ENCODE results near the gene FBLN2. TPM values are rescaled to one million over a fixed set of nuclear protein-coding genes. Genes with fewer than 3 reads are reported as not detected.
"Not testable (repeated sequence)": the region's sequence is repeated elsewhere in the genome, so short reads cannot be mapped to it uniquely, and the experiment has no call there.

Gene FBLN2
- polyA plus RNA-seq = 0.72 to 3.2 TPM (median 0.87 TPM) in 3 replicates
- 1.1 TPM for polyA plus RNA-seq (2011; ENCODE audit: low read depth)
- polyA plus RNA-seq (2011; cell fraction: cytosol; rRNA removed) = 0.15 and 0.61 TPM in 2 replicates
- polyA plus RNA-seq (2011; cell fraction: nucleus; rRNA removed) = 1.6 and 2.6 TPM in 2 replicates
- polyA plus RNA-seq (2012; ENCODE audit: low replicate concordance) = 1.2 and 2.6 TPM in 2 replicates
- 1.4 to 3.1 TPM (median 1.8 TPM) in 3 replicates for polyA minus RNA-seq
- 1.7 TPM for polyA minus RNA-seq (2011; cell fraction: cytosol; rRNA and poly(A)+ RNA removed)
- 3.2 and 3.7 TPM in 2 replicates for polyA minus RNA-seq (2011; cell fraction: nucleus; rRNA and poly(A)+ RNA removed)

DNA sequence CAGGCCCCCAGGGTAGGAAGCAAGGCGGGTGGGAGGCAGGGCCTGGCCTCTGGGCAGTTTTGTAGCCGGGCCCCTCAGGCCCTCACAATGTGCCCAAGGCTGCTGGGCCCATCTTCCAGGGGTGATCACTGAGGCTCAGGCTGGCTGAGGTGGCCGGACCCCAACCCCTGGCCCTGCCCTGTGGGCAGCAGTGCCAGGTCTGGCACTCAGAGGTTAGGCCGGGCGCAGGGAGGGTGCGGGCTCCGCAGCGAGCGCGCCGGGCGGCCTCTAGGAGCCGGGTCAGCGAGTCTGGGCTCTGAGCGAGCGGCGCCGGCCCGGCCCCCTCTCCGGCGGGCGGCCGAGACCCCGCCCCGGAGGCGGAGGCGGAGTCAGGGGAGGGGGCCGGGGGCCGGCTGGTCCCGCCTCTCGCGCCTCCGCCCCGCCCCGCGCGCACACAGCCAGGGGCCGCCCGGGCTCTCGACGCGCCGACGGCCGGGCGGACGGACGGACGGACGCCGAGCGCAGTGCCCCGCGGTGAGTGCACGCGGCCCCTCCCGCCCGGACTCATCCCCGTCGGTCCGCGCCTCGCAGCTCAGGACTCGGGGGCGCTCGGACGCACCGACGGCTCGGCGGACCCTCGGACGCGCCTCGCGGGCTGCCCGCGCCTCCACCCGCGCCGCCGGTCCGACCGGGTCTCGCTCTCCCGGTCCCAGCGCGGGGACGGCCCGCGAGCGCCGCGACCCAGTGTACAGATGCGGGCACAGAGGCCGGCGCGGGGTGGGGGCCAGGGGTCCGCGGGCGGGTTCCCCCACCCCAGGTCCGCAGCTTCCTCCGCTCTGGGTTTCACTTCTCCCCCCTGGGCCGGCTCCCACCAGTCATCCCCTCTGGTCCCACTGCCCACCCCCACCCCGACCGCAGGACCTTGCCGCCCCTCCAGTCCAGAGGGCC, at the start of gene FBLN2:
FBLN2 (plus strand) TSS at position 430 of the 927 bp plus-strand sequence. CDS start 21,231 bp downstream, outside the sequence.
- H2AFZ ChIP-seq (ENCODE audit: control insufficient read depth, low read length) = no peak within 1 kb of the TSS
- H3K9me3 ChIP-seq (ENCODE audit: control insufficient read depth, low read depth, low read length) = no peaks in the 10 kb centered on the region
- H3K9ac ChIP-seq (ENCODE audit: control insufficient read depth, extremely low read depth, insufficient read depth, low read length) = peak within 1 kb of the TSS; percentile 33
- no peak within 1 kb of the TSS for H3K4me3 ChIP-seq (ENCODE audit: control insufficient read depth in 2 of 3, extremely low read depth in 1 of 3, insufficient read depth in 2 of 3, low read depth in 1 of 3, low read length in 3 of 3)
- no peaks in the 10 kb centered on the region for H3K36me3 ChIP-seq (ENCODE audit: control insufficient read depth in 2 of 2, extremely low read depth in 1 of 2, insufficient read depth in 2 of 2, low read length in 2 of 2)
- H3K4me2 ChIP-seq (ENCODE audit: control insufficient read depth, extremely low read depth, insufficient read depth, low read depth, low read length) = peak within 1 kb of the TSS; percentile 60
- DNase-seq (ENCODE audit: low read depth, low spot score) = no peak
- peaks cover 2% of the 10 kb centered on the region for H3K9me1 ChIP-seq (ENCODE audit: control insufficient read depth, extremely low read depth, insufficient read depth, low read length)
- H4K20me1 ChIP-seq (ENCODE audit: control insufficient read depth, extremely low read depth, insufficient read depth, low read length) = no peaks in the 10 kb centered on the region
- peaks cover 27% of the 10 kb centered on the region for H3K4me1 ChIP-seq (ENCODE audit: control insufficient read depth, extremely low read depth, insufficient read depth, low read length)
- peaks cover 12% of the 10 kb centered on the region for H3K27me3 ChIP-seq (ENCODE audit: control insufficient read depth, extremely low read depth, insufficient read depth, low read length)
- H3K79me2 ChIP-seq (ENCODE audit: control insufficient read depth, insufficient read depth, low read length) = no peaks in the 10 kb centered on the region
- TF ChIP-seq EZH2 (IDR thresholded peaks at IDR 0.05; ENCODE audit: low read length) (no peak), CTCF (optimal IDR thresholded peaks at IDR 0.05 in 1 of 3, IDR thresholded peaks at IDR 0.05 in 1 of 3, conservative IDR thresholded peaks at IDR 0.05 in 1 of 3; ENCODE audit: extremely low read depth in 1 of 3, insufficient read depth in 2 of 3, low read length in 3 of 3) (no peak)
- no peak within 1 kb of the TSS for H3K27ac ChIP-seq (ENCODE audit: control insufficient read depth, insufficient read depth, low read length)
- dilution Hi-C loops (cut with MboI; ENCODE audit: extremely low pct_ligation_motif_present, low sequenced_read_pairs) = no loop called here
- FAIRE-seq = no peak

DNA sequence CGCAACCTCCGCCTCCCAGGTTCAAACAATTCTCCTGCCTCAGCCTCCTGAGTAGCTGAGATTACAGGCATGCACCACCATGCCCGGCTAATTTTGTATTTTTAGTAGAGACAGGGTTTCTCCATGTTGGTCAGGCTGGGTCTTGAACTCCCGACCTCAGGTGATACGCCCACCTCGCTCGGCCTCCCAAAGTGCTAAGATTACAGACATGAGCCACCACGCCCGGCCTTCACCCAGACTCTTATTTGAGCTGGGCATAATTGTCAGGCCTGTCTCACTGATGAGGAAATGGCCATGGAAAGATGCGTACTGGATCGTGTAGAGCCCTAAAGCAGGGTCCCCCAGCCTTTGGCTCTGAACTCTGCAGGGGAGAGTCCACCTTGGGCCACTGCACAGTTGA, 49.7 kb upstream of the FBLN2 start:
- dilution Hi-C loops (cut with MboI; ENCODE audit: extremely low pct_ligation_motif_present, low sequenced_read_pairs); H3K4me3 ChIP-seq (ENCODE audit: control insufficient read depth in 2 of 3, extremely low read depth in 1 of 3, insufficient read depth in 2 of 3, low read depth in 1 of 3, low read length in 3 of 3); H3K36me3 ChIP-seq (ENCODE audit: control insufficient read depth in 2 of 2, extremely low read depth in 1 of 2, insufficient read depth in 2 of 2, low read length in 2 of 2): not testable (repeated sequence)

More for the DNA sequence above, 49.7 kb upstream of the FBLN2 start:
- not testable (repeated sequence) for H4K20me1 ChIP-seq (ENCODE audit: control insufficient read depth, extremely low read depth, insufficient read depth, low read length); H3K27me3 ChIP-seq (ENCODE audit: control insufficient read depth, extremely low read depth, insufficient read depth, low read length); H3K79me2 ChIP-seq (ENCODE audit: control insufficient read depth, insufficient read depth, low read length); DNase-seq (ENCODE audit: low read depth, low spot score); H3K9me1 ChIP-seq (ENCODE audit: control insufficient read depth, extremely low read depth, insufficient read depth, low read length); H3K4me2 ChIP-seq (ENCODE audit: control insufficient read depth, extremely low read depth, insufficient read depth, low read depth, low read length); H2AFZ ChIP-seq (ENCODE audit: control insufficient read depth, low read length); H3K9ac ChIP-seq (ENCODE audit: control insufficient read depth, extremely low read depth, insufficient read depth, low read length); FAIRE-seq; H3K27ac ChIP-seq (ENCODE audit: control insufficient read depth, insufficient read depth, low read length); H3K9me3 ChIP-seq (ENCODE audit: control insufficient read depth, low read depth, low read length)
- H3K4me1 ChIP-seq (ENCODE audit: control insufficient read depth, extremely low read depth, insufficient read depth, low read length) = peaks cover 13% of the 10 kb centered on the region

Data from keratinocyte (primary cell).